K562 (cell line): ENCODE results near the gene ARHGAP8. TPM values are rescaled to one million over a fixed set of nuclear protein-coding genes. Genes with fewer than 3 reads are reported as not detected.

Experiments
- ATAC-seq: fragments of 200-7000 bp; cut with Tn5 transposase; 3 replicates; pipeline ENCODE4 v1.9.1; 2020; ENCODE audit warnings: moderate library complexity
- BruUV-seq: library from RNA; stranded (reverse); fragments of 400-500 nt; replicated peaks from 2 replicates; lab custom pipeline; 2021; lab: Mats Ljungman, UMichigan
- CTCF ChIA-PET: fragments of 300-600 bp; formaldehyde crosslinking; extraction: SDS; loops from one replicate; lab custom pipeline; 2021; ENCODE audit warnings: low intra/inter-chr PET ratio; lab: Yijun Ruan, JAX
- POLR2A ChIA-PET: fragments of 300-600, 350-650 bp; sonication (Branson Sonifier 250); formaldehyde crosslinking; extraction: SDS; loops from one replicate; lab custom pipeline; 2021; ENCODE audit warnings: antibody characterized with exemption, inconsistent platforms; lab: Yijun Ruan, JAX
- DNase-seq, 4 experiments: peaks; one replicate each; pipeline versions ENCODE4 v3.0.0 to v3.0.0-alpha.2; 2011 to 2018; ENCODE audit warnings: low spot score in 3 of 4, mixed read lengths in 3 of 4; ENCODE audit errors: extremely low read depth in 1 of 4
- FAIRE-seq: peaks from 2 replicates; lab custom pipeline; 2011; peaks lifted over from hg19 to GRCh38; lab: Jason Lieb, UNC
- H2AFZ ChIP-seq: 2 replicates; pipeline ENCODE4 v1.6.0; 2011; ENCODE audit warnings: low read depth, low read length, control low read depth, inconsistent platforms
- H3K27ac ChIP-seq: fragments of 200-600 bp; 3 replicates; pipeline ENCODE4 v1.8.0; 2011; ENCODE audit warnings: low read depth, mild to moderate bottlenecking, control low read depth, inconsistent platforms, low read length, moderate library complexity, mixed read lengths; ENCODE audit errors: extremely low read depth
- H3K27me3 ChIP-seq, 2 experiments: fragments of 300-600 bp in 1 of 2; 2 replicates in 1 of 2; 3 replicates in 1 of 2; pipeline versions ENCODE4 v1.6.0 to v1.8.0; 2011; ENCODE audit warnings: inconsistent platforms in 2 of 2, low read length in 2 of 2, mild to moderate bottlenecking in 1 of 2, mixed read lengths in 1 of 2, moderate library complexity in 1 of 2; ENCODE audit not compliant: control insufficient read depth in 2 of 2, insufficient read depth in 2 of 2
- H3K36me3 ChIP-seq: fragments of 300-600 bp; 3 replicates; pipeline ENCODE4 v1.8.0; 2011; ENCODE audit warnings: mild to moderate bottlenecking, low read length, inconsistent platforms; ENCODE audit not compliant: control insufficient read depth, insufficient read depth
- H3K4me1 ChIP-seq, 2 experiments: fragments of 200-600 bp in 1 of 2; replicated peaks in 1 of 2; 2 replicates in 1 of 2; 3 replicates in 1 of 2; pipeline versions ENCODE4 v1.5.1 to v1.8.0; 2011; ENCODE audit warnings: inconsistent platforms in 2 of 2, low read length in 2 of 2, mild to moderate bottlenecking in 1 of 2, mixed read lengths in 1 of 2, moderate library complexity in 1 of 2; ENCODE audit not compliant: control insufficient read depth in 2 of 2, insufficient read depth in 2 of 2
- H3K4me2 ChIP-seq: 2 replicates; pipeline ENCODE4 v1.6.1; 2011; ENCODE audit warnings: low read length, control low read depth, inconsistent platforms, mixed read lengths; ENCODE audit not compliant: insufficient read depth
- H3K4me3 ChIP-seq: fragments of 200-600 bp; sonication (generic), shearing (Covaris generic); 2 replicates; pipeline ENCODE4 v1.5.1; 2016; ENCODE audit warnings: control low read depth, inconsistent platforms
- H3K79me2 ChIP-seq: fragments of 200-600 bp; 3 replicates; pipeline ENCODE4 v1.8.0; 2011; ENCODE audit warnings: low read length, inconsistent platforms; ENCODE audit not compliant: control insufficient read depth, insufficient read depth
- H3K9ac ChIP-seq, 2 experiments: 2 replicates each; pipeline versions ENCODE4 v1.6.0 to v1.6.1; 2011; ENCODE audit warnings: low read depth in 2 of 2, low read length in 2 of 2, control low read depth in 1 of 2, inconsistent platforms in 1 of 2, mild to moderate bottlenecking in 1 of 2, mixed read lengths in 1 of 2; ENCODE audit not compliant: insufficient read depth in 1 of 2
- H3K9me1 ChIP-seq: one replicate; pipeline ENCODE4 v1.6.0; 2011; ENCODE audit warnings: inconsistent platforms, mild to moderate bottlenecking, low read length, moderate library complexity; ENCODE audit not compliant: control insufficient read depth, insufficient read depth
- H3K9me3 ChIP-seq: replicated peaks from 2 replicates; pipeline ENCODE4 v1.5.1; 2011; ENCODE audit warnings: low read depth, low read length, inconsistent platforms; ENCODE audit not compliant: control insufficient read depth, insufficient read depth
- H4K20me1 ChIP-seq: replicated peaks from 2 replicates; pipeline ENCODE4 v1.6.1; 2011; ENCODE audit warnings: low read length, inconsistent platforms, mixed read lengths; ENCODE audit not compliant: control insufficient read depth, insufficient read depth
- BCOR ChIP-seq: fragments of 450-650 bp; IDR thresholded peaks from 2 replicates; pipeline ENCODE4 v1.6.1; 2016
- CHCHD3 ChIP-seq: fragments of 250-450 bp; sonication (Bioruptor Pico); IDR thresholded peaks from 2 replicates; pipeline ENCODE4 v2.1.2; 2022; ENCODE audit warnings: mild to moderate bottlenecking
- HMG20B ChIP-seq: fragments of 250-450 bp; sonication (Bioruptor Pico); IDR thresholded peaks from 2 replicates; pipeline ENCODE4 v1.5.0; 2021; ENCODE audit warnings: mild to moderate bottlenecking
- IRF1 ChIP-seq: sonication (generic); formaldehyde crosslinking; IDR thresholded peaks from 2 replicates; pipeline ENCODE4 v1.8.0; 2022; ENCODE audit warnings: missing genetic modification reagents, mild to moderate bottlenecking, borderline replicate concordance
- PBX2 ChIP-seq, 2 experiments: IDR thresholded peaks in 1 of 2; conservative IDR thresholded peaks in 1 of 2; 2 replicates each; pipeline ENCODE4 v1.6.1; 2016; ENCODE audit warnings: low read depth in 2 of 2, mild to moderate bottlenecking in 1 of 2, missing compliant biosample characterization in 1 of 2, missing genetic modification characterization in 1 of 2, moderate library complexity in 1 of 2
- POLR3G ChIP-seq: IDR thresholded peaks from 2 replicates; pipeline ENCODE4 v1.6.1; 2011; ENCODE audit not compliant: insufficient read length, insufficient replicate concordance; ENCODE audit errors: extremely low read depth
- RBM25 ChIP-seq: fragments of 200-400 bp; formaldehyde crosslinking; IDR thresholded peaks from 2 replicates; pipeline ENCODE4 v1.6.1; 2018; ENCODE audit warnings: low read length, low read depth, moderate library complexity; ENCODE audit not compliant: severe bottlenecking
- SMAD1 ChIP-seq: fragments of 150-350 bp; IDR thresholded peaks from 2 replicates; pipeline ENCODE4 v1.6.1; 2014; ENCODE audit warnings: low read length, low read depth; ENCODE audit not compliant: partially characterized antibody
- ZBTB9 ChIP-seq: fragments of 450-650 bp; formaldehyde crosslinking; IDR thresholded peaks from 2 replicates; pipeline ENCODE4 v1.4.0; 2020; ENCODE audit warnings: mild to moderate bottlenecking, moderate library complexity
- WGBS: fragments of 100-300 bp; shearing (Covaris generic); methylation state at CpG from one replicate; pipeline ENCODE4 v1.1.6; 2016; ENCODE audit warnings: low coverage, mixed read lengths; ENCODE audit not compliant: insufficient coverage; ENCODE audit errors: missing lambda C conversion rate; 5-methylcytosine and 5-hydroxymethylcytosine counted together
- in situ Hi-C: fragments of 300-500 bp; cut with MboI; formaldehyde crosslinking; loops from 4 replicates; pipeline ENCODE4 v1.15.0; 2018; ENCODE audit warnings: inconsistent platforms, mixed read lengths
- intact Hi-C: fragments of 100-400 bp; cut with micrococcal nuclease; formaldehyde crosslinking; loops from 2 replicates; pipeline ENCODE4 v1.14.2; 2022
- polyA plus RNA-seq, 8 experiments: library from polyadenylated mRNA; depleted of rRNA in 4 of 8; stranded (reverse) in 5 of 8; unstranded in 3 of 8; fragments of >200 nt; fragmentation: Nextera tagmentation in 2 of 8; fragmentation: Illumina TruSeq in 1 of 8; extraction: Ambion mirVana in 2 of 8; extraction: Trizol in 1 of 8; gene quantifications; 2 replicates each; pipeline versions ENCODE4 v1.2.1 to v1.2.3, GENCODE V29; 2011 to 2014; ENCODE audit warnings: inconsistent platforms in 1 of 8, missing spikeins in 1 of 8
- total RNA-seq, 7 experiments: library from RNA; depleted of rRNA in 6 of 7; stranded (reverse); fragments of >200 nt in 6 of 7; fragmentation: Illumina TruSeq in 2 of 7; extraction: Trizol in 2 of 7; gene quantifications; 2 replicates each; pipeline versions ENCODE4 v1.2.1 to v1.2.3, GENCODE V29; 2011 to 2021; ENCODE audit warnings: low replicate concordance in 1 of 7

Gene ARHGAP8
- total and polyA plus RNA-seq, 9 of the 15 experiments (the other 6 are each of a cell fraction or from before 2014, with no cell fraction given) = 0.15 to 2.2 (median 0.62) TPM

GRCh38 chr22:44761025-44761424 lies 8.7 kb downstream of the ARHGAP8 start:
- no peak for DNase-seq
- H3K9ac ChIP-seq = no peak overlapping the region
- TF ChIP-seq PBX2 (CRISPR knock-in tag; IDR thresholded peaks at IDR 0.05; ENCODE audit: low read depth) = no peak
- no peak for TF ChIP-seq PBX2 (tag; conservative IDR thresholded peaks at IDR 0.05; ENCODE audit: low read depth)
- TF ChIP-seq HMG20B (CRISPR knock-in tag) = no peak
- TF ChIP-seq BCOR = no peak
- peak; percentile 72; the same call in 1 of the 2 replicates for TF ChIP-seq ZBTB9
- TF ChIP-seq SMAD1 = no peak
- peak; percentile 36 for TF ChIP-seq RBM25
- TF ChIP-seq CHCHD3 (CRISPR knock-in tag) = no peak
- TF ChIP-seq POLR3G = no peak
- TF ChIP-seq IRF1 (CRISPR knock-in tag) = no peak
- in situ Hi-C loops (no loop called here), intact Hi-C loops (no loop called here)
- no peaks in the 10 kb centered on the region for H3K9me1 ChIP-seq
- no peak for ATAC-seq
- no peak overlapping the region for H3K4me3 ChIP-seq
- H2AFZ ChIP-seq = no peak overlapping the region
- H3K4me1 ChIP-seq = no peaks in the 10 kb centered on the region; a peak in 1 of 5 replicates
- FAIRE-seq = no peak
- no peak overlapping the region for H3K4me2 ChIP-seq
- ChIA-PET POLR2A (no interaction called here), CTCF (no interaction called here)
- no peaks in the 10 kb centered on the region for H3K79me2 ChIP-seq
- no peak overlapping the region for H3K27ac ChIP-seq
- WGBS = 5% methylated on average over 9 of the region's 10 CpGs
- 0 out of 2 replicates have a peak, but pooled peaks cover 4% of the 10 kb centered on the region for H4K20me1 ChIP-seq
- H3K9me3 ChIP-seq = no peaks in the 10 kb centered on the region
- BruUV-seq = no TSS peak
- H3K36me3 ChIP-seq = no peaks in the 10 kb centered on the region
- peaks cover 2 to 30% of the 10 kb centered on the region in 2 experiments; a peak in 3 of 5 replicates for H3K27me3 ChIP-seq
